COLO829 (cell line): ENCODE measurements around the gene NMT1.
"Not testable (repeated sequence)": the region's sequence is repeated elsewhere in the genome, so short reads cannot be mapped to it uniquely, and the experiment has no call there.

Experiments used
- DNase-seq: peaks from one replicate; pipeline ENCODE4 v3.0.0; 2012; ENCODE audit warnings: low spot score

Gene NMT1

DNA sequence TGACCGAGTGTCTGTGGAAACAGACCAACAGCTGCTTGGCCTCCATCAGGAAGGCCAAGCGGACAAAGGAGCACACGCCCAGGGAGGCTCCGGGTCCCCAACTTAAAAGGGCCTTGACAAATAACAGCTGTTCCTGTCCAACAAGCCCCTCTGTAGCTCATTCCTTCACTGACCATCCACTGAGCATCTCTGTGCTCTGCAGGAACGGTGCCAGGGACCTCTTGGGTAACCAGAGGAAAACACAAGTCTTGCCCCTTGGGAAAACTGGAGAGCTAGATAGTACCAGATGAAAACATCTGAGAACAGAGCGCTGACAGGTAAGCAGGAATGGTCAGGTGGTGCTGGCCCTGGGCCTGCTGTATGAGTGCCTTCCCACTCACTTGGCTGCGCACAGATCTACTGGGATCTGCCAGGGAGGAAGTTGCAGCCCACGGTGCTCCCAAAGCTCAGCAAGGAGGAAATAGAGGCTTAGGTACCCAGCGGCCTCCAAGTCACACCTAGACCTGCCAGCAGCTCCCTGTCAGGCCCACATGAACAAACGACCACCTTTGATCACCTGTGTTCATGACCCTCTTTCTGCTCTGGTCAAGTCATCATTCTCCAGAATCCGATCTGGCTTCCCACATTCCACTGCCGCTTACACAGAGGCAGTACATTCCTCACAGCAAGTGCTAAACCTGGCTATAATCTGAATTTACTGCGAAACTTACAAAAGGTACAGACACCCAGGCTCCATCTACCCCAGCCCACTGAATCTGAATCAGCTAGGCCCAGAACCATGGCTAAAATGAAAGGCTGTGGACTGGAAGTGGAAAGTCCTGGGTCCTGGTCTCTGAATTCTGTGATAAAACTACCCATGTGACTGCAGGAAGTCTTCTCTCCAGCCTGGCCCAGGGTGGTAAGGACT lies 22.1 kb upstream of the NMT1 start:
- no peak for DNase-seq

DNA sequence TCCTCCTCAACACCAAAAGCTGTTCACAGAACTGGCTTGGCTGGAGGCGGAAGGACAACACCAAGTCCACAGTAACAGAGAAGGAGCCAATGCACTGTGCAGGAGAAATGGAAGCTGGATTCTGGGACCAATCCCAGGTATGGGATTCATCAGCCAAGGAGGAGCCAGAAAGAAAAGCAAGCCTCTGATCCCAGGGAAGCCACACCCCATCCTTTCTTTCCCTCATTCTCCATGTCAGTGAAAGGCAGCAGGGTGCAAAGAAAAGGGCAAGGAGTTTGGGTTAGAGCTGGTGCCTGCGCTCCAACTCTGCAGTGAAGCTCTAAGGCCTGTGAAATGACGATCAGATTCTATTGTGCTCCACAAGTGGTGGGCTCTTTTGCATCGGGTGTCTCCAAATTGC lies 20.7 kb upstream of the NMT1 start:
- DNase-seq, result no peak

DNA sequence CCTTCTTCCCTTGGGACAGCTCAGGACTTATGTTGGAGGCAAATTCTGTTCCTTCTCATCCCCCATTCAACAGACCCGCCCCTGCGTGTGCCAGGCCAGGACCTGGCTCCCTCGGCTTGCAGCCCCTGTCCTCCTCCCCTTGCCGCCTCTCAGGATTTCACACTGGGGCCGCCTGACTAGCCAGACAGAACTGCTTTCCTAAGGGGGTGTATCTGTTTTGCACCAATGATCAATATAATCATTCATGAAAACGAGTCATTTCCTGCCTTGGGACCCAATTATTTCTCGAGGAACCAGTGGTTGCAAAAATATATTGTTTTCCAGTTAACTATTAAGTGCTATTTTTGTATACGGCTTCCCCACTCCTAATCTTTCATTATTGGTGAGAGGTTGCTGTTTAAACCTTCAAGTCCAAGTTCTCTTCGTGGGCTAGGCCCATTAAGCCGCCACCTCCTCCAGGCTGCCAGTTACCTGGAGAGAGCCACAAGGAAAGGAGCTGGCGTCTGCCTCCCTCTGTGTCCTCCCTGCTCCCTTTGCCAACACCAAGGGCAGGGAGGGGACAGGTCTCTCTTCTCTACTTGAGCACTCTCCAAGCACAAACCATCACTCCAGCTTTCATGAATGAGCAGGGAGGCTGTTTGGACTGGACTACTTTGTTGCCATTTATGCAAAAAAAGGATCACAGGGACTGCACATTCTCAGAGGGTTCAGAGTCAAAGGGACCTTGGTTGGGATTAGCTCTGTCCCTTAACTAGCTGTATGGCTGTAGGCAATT lies 18.6 kb upstream of the NMT1 start:
- no peak for DNase-seq

DNA sequence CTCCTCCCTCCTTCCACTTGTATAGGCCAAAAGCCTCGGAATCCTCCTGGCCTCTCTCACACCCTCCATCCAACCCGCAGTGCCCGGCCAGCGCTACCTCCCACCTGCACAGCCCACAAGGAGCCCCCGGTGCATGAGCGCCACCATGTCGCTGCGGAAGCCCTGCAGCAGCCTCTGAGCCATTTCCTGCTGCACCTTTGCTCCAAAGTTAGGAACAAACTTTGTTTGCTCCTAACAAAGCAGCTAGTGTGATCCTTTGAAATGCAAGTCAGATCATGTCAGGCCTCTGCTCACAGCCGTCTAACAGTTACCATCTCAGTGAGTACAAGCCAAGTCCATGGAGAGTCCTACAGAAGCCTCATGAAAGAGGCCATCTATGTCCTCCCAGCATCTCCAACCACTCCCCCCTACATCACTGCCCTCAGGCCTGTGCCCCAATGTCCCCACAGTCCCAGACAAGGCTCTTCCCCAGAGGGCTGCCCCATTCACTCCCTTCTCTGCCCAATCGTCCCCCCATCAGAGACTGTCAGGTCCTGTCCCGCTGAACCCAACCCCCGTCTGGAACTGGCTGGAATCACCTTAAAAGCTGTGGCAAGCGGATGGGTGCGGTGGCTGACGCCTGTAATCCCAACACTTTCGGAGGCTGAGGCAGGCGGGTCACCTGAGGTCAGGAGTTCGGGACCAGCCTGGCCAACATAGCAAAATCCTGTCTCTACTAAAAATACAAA lies 17.1 kb upstream of the NMT1 start:
- DNase-seq, result peak; percentile 75

DNA sequence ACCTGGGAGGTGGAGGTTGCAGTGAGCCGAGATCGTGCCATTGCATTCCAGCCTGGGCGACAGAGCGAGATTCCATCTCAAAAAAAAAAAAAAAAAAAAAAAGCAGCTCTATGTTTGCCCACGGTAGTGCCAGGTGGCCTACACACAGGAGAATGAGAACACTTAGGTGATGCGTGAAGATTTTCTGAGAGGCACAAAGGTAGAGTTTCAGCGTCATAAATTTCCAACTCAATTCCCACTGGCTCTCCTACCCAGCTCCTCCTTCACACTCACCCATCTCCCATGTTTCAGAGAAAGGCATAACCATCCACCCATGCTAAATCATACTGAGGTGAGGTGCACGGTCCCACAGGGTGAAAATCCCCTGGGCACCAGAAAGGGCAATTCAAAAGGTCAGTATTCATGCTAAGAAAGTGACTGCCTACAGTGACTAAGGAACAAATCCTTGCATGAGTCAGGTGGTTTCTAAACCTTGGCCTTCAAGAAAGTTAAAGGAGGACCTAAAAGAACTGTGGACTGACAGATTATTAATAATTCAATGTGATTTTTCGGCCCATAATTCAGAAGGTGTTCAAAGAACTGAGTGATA lies 14.5 kb upstream of the NMT1 start:
- no peak for DNase-seq

DNA sequence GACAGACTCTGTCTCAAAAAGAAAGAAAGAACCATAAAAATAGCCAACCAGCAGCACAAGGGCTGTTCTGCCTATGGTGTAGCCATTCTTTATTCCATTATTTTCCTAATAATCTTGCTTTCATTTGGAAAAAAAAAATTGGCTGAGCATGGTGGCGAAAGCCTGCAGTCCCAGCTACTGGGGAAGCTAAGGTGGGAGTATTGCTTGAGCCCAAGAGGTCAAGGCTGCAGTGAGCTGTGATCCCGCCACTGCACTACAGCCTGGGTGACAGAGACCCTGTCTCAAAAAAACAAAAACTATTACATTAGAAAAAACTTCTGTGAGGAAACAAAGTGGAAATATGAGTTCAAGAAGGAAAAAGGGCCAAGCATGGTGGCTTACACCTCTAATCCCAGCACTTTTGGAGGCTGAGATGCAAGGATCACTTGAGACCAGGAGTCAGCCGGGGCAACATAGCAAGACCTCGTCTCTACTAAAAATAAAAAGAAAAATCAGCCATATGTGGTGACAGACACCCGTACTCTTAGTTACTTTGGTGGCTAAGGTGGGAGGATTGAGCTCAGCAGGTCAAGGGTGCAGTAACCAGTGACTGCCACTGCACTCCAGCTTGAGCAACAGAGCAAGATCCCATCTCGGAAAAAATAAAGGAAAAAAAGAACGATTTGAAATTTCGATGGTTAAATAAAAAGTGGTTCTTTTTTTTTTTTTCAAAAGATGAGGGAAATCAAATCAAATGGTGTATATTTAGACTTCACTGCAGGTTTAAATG lies 12.1 kb upstream of the NMT1 start:
- no peak for DNase-seq

DNA sequence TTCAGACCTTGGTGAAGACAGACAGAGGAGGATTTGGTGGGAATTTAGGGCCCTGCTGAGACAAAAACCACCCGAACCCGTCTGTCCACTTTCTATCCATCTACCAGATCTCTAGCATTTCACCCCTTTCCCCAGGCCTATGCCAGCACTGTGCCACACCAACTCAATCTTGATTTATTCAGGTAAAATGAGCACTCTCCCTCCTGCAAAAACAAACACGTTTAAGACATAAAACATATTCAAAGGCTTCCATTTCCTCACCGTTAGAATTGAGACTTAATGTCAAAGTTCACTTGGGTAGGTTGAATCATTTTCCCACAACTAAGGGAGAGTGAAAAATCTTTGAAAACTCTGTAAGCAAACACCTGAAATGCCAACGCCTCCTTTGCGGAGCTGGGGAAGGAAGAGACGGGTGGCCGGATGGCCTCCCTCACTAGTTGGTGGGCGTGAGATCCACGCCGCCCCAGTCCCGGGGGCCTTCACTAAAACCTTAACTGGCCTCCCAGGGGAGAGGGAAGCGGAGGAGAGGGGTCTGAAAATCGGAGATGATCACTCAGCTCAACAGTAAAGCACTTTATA lies 10.5 kb upstream of the NMT1 start:
- DNase-seq, result no peak

DNA sequence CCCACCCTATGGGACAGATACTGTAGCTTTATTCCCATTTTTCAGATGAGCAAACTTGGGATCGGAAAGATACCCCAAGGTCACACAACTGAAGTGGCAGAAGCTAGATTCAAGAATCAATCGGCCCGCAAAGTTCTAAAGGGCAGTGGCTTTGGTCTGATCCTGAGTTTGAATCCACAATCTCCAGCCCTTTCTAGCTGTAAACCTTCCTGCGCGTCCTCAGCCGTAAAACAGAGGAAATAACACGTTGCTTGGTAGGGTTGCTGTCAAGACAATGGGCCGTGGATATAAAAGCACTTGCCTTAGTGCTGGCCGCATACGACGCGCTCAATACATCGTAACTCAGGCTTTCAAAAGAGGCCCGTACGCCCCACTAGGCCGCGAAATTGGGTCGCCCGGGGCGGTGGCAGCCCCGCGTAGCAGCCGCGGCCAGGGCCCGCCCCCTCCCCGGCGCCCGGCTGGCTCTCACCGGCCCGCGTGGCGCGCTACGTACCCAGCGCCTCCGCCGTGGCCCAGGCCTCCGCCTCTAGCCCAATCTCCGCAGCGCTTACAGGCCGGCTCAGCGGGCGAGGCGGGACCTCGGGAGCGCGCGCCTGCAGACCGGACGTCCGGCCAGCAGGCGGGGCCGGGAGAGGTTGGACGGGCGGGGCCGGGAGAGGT lies 9.9 kb upstream of the NMT1 start, which contains the start of gene DCAKD:
TSS of gene DCAKD (minus strand) at position 573 of the 660 bp plus-strand sequence. CDS start 16,747 bp downstream, outside the sequence.
- peak; percentile 82 for DNase-seq

DNA sequence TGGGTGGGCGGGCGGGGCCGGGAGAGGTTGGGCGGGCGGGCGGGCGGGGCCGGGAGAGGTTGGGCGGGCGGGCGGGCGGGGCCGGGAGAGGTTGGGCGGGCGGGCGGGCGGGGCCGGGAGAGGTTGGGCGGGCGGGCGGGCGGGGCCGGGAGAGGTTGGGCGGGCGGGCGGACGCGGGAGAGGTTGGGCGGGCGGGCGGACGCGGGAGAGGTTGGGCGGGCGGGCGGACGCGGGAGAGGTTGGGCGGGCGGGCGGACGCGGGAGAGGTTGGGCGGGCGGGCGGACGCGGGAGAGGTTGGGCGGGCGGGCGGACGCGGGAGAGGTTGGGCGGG lies 9.4 kb upstream of the NMT1 start:
- DNase-seq, result not testable (repeated sequence)

DNA sequence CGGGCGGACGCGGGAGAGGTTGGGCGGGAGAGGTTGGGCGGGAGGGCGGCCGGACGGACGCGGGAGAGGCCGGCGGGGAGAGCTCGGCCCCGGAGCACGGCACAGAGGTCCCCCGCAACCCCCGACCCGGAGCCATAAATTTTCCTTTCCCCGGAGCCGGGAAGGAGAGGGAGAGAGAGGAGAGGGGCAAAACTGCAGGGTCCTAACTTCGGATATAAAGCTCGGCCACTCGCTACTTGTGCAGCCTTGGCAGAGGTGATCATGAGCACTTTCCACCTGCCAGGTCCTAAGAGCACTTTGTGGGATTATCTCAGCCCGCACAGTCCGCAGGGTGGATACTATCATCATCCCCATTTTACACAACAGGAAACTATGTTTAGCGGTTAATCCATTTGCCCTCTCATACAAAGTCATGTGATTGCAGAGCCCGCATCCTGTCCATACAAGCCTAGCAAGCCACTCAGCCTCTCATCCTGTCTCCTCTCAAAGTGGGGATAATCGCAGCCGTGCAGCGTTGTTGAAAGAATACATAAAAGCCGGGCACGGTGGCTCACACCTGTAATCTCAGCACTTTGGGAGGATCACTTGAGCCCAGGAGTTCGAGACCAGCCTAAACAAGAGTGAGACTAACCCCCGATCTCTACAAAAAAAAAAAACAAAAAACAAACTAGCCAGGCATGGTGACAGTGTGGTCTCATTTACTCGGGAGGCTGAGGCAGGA lies 8.9 kb upstream of the NMT1 start:
- no peak for DNase-seq

DNA sequence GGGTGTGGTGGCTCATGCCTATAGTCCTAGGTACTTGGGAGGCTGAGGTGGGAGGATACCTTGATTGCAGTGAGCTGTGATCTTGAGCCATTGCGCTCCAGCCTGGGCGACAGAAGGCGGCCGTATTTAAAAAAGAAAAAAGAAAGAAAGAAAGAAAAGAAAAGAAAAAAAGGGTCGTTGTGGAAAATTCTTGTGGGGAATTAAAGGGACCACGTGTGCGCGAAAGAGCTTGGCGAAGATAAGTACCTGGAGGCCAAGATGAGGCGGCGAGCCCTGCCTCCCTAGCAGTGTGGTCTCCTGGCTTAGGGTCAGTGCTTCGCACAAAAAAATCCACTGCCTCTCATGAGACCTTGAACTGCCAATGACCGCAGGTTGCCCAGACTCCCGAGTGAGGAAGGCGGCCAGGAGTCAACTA lies 728 bp upstream of the NMT1 start:
- no peak for DNase-seq

DNA sequence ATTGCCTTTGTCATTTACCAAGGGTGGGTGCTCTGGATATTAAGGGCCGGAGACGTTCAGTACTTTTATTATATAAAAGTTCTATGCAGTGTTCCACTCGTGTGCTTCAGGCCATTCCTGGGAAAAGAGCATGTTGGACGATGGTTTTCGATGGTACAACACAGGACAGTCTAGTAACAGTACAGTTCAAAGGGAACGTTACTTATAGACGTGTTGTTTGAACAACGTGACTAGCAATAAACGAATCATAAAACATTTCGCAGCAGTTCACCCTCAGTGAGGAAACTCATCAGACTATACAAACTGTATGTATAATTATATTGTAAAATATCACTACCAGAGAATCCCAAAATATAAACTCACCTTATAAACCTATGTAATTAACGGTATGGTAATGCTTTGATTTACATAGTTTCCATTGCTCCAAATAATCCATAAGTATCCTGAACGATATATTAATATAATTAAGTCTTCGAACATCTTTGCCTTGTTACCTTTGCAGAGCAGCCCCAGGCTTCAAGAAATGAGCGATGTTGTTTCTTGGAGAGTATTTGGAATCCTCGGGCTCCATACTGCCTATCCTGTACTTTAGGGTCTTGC lies 589 bp downstream of the NMT1 start:
- DNase-seq, result no peak

DNA sequence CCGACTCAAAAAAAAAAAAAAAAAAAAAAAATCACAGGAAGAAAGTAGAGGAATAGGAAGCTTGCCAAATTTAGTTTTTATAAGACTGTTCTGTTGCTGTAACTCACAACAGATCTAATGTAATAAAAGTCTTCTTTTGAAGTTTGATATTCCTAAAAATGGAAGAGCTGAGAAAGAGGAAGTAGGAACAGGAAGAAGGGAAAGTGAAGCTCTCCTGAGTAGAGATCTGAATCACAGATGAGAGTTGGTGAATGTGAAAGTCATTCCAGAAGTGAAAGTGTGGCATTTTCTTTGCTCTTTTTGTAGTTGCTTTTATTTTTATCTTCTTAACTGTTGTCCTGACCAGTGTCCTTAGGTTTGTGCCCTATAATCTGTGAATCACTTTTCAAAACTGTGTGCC lies 2.1 kb downstream of the NMT1 start:
- no peak for DNase-seq

DNA sequence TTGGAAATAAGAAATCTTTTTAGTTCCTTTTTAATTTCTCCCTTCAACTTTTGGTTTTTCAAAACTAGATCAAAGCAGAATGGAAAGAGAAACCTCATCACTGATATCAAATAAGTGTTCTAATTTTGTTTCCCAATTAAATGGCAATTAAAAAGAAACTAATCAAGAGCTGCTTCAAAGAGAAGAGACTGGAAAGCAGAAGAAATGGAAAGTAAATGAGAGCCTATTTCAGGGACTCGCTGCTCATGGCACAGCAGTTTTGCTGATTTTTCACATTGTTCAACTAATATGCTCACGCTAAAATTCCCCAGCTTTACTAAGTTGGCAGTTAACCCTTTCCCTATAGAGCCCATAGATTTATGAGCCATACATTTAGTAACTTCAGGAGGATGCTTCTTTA lies 6.5 kb downstream of the NMT1 start:
- no peak for DNase-seq

DNA sequence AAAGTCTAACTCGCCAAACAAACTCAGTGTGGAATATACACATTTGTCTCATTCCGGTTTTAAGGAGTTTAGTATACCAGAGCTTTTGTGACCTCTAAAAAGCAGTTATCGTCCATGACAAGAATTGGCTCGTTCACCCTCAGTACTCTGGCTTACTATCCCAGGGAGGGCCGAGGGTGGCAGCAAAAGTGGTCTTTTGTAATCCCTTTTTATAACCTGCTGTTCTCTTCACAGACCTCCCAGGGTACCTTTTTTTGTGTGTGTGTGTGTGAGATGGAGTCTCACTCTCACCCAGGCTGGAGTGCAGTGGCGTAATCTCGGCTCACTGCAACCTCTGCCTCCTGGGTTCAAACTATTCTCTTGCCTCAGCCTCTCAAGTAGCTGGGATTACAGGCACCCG lies 8.9 kb downstream of the NMT1 start:
- no peak for DNase-seq

DNA sequence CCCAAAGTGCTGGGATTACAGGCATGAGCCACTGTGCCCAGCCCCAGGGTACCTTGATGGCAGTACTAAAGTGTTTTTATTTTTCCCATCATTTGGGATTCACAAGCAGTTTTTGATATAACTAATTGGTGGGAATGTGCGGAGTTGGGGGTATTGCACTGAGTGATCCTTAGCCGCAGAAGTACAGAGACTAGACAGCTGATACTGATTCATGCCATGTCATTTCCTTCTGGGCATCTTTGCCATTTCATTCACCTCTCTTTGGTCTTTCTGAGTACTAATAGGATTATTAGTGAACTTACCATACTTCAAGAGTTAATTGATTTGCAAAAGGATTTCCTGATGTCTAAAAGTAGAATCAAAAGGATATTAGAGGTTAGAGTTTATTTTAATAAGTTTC lies 9.7 kb downstream of the NMT1 start:
- DNase-seq, result no peak

DNA sequence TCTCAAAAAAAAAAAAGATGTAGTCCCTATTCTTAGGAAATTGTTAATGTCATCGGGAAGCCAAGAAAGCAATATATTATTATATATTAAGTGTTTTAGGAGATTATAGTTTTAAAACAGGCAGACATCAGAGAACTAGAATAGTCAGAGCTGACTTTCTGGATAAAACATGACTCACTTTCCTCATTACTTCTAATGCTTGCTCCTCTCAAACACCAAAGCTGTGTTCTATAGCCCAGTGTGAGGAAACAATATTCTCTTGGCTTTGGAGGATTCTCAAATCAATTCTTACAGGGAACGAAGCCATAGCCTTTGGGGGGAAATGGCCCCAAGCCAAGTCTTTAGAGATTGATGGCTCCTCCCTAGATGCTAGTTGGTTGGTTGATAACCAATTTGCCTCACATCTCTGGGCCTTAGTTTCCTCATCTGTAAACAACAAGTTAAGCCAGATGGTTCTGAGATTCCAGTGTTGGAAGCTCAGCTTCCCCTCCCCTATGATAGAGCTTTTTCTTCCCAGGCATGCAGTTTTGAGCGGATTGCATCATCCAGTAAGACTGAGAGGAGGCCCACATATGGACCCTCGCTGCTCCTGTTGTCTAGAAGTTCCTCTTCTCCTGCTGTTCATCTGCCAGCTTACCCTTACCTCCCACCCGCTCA lies 12.4 kb downstream of the NMT1 start:
- DNase-seq, result no peak

DNA sequence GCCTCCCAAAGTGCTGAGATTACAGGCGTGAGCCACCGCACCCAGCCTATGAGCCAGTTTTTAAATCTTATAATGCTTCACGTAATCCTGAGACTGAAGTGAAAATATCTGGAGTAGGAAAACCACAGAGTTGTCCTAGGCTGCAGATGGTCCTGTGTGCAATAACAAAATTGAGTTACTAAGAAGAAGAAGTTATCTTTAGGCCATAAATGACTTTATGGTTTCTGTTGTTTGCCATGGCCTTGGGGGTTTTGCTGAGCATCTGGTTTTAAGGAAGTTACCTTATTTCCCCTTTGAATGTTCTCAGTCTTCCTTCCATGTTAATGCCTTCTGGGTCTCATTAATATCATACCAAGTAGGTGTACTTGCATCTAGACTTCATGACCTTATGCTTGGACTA lies 16.5 kb downstream of the NMT1 start:
- DNase-seq, result no peak
